Measurements from ENCODE around the gene LMOD2.

Gene LMOD2

GRCh38 chr7:123712619-123713018 is 57.0 kb downstream of the LMOD2 start:
- TF ChIP-seq FOXA1 (IDR thresholded peaks at IDR 0.05) (no peak), L3MBTL2 (conservative IDR thresholded peaks at IDR 0.05) (no peak)
- CTCF ChIA-PET = no interaction called here
- DNase-seq (ENCODE audit: extremely low spot score) = no peak
- POLR2A ChIA-PET = interaction anchor here (1.0 kb wide), 1 partner anchor 36 kb away, joined by 4 read pairs; the partner anchor contains the start of gene WASL
